ENCODE measurements around the gene CGNL1. TPM values are rescaled to one million over a fixed set of nuclear protein-coding genes. Genes with fewer than 3 reads are reported as not detected.

CGNL1 gene
- total RNA-seq, 1 experiment from 2014 or later, result 34.6 TPM

- Histone ChIP-seq H3K56ac (ENCODE audit: insufficient read length, low read depth, low read length) (no peak overlapping the region), H2BK5ac (ENCODE audit: insufficient read length, low read length) (no peak overlapping the region), H3K18ac (ENCODE audit: insufficient read length, low read depth, low read length) (no peak overlapping the region), H3K4ac (ENCODE audit: low read depth, low read length) (no peak overlapping the region), H3K14ac (ENCODE audit: insufficient read depth, low read length) (no peak overlapping the region), H3K79me2 (ENCODE audit: insufficient read depth, low read length) (no peaks in the 10 kb centered on the region), H3T11ph (ENCODE audit: low read length) (no peak overlapping the region), H3K9me3 (ENCODE audit: control insufficient read depth, low read depth, low read length) (no peaks in the 10 kb centered on the region), H3K79me1 (ENCODE audit: insufficient read depth, low read depth, low read length, poor library complexity, severe bottlenecking) (no peaks in the 10 kb centered on the region), H3K4me2 (ENCODE audit: insufficient read depth, insufficient read length, low read length) (no peak overlapping the region), H3K9ac (ENCODE audit: extremely low read depth, insufficient read length, low read length) (no peak overlapping the region), H4K8ac (replicated peaks; ENCODE audit: insufficient read length, low read depth, low read length) (no peak overlapping the region), H2AFZ (ENCODE audit: low read length) (no peak overlapping the region), H4K5ac (ENCODE audit: insufficient read length, low read depth, low read length) (no peak overlapping the region), H2BK120ac (ENCODE audit: low read depth, low read length, poor library complexity, severe bottlenecking) (no peak overlapping the region), H3K4me1 (ENCODE audit: insufficient read depth, low read length) (no peaks in the 10 kb centered on the region; the same call in 1 of the 2 replicates), H3K27ac (ENCODE audit: insufficient read length, low read depth, low read length) (no peak overlapping the region), H2BK12ac (ENCODE audit: insufficient read length, low read depth, low read length) (no peak overlapping the region), H3K27me3 (ENCODE audit: insufficient read depth, low read length) (no peaks in the 10 kb centered on the region), H2AK5ac (ENCODE audit: insufficient read length, low read length) (no peak overlapping the region), H2BK20ac (ENCODE audit: low read depth, low read length, poor library complexity, severe bottlenecking) (no peak overlapping the region), H2BK15ac (ENCODE audit: low read depth, low read length) (no peak overlapping the region), H4K91ac (ENCODE audit: insufficient read length, low read depth, low read length) (no peak overlapping the region), H4K20me1 (ENCODE audit: control insufficient read depth, insufficient read depth, insufficient read length) (no peaks in the 10 kb centered on the region), H3K23ac (ENCODE audit: insufficient read length, low read depth, low read length) (no peak overlapping the region), H3K23me2 (ENCODE audit: insufficient read length, low read depth, low read length, poor library complexity, severe bottlenecking) (no peaks in the 10 kb centered on the region)
- Mint-ChIP-seq H3K36me3 (ENCODE audit: insufficient read depth in 1 of 3, low read depth in 3 of 3) (no peaks in the 10 kb centered on the region), H3K27me3 (ENCODE audit: low read depth) (peaks cover 10% of the 10 kb centered on the region), H3K4me1 (peaks cover 7 to 12% of the 10 kb centered on the region in 2 experiments), H3K4me3 (no peak overlapping the region), H3K9me3 (no peaks in the 10 kb centered on the region), H3K27ac (no peak overlapping the region)
- WGBS (ENCODE audit: extremely low coverage, insufficient read length, low lambda C conversion rate), result no CpG with 5 or more reads among the region's 5 CpGs
- TF ChIP-seq CTCF (conservative IDR thresholded peaks at IDR 0.05), result no peak
- DNase-seq, result no peak
These were observed 222.0 kb downstream of the CGNL1 start for GRCh38 chr15:57598346-57598745.
